ENCODE data around the gene MAP4K4. TPM values are rescaled to one million over a fixed set of nuclear protein-coding genes. Genes with fewer than 3 reads are reported as not detected.
A peak's percentile ranks its signal among the peaks of the same experiment; 100 is the strongest.

MAP4K4 gene
- total RNA-seq, 1 donor from 2014 or later: 122 TPM

- Mint-ChIP-seq H3K27ac (ENCODE audit: unreplicated experiment) (peak overlapping the region; percentile 78), H3K4me1 (ENCODE audit: low read depth) (peaks cover 18% of the 10 kb centered on the region), H3K4me3 (ENCODE audit: unreplicated experiment) (peak overlapping the region; percentile 67), H3K9me3 (ENCODE audit: low read depth) (no peaks in the 10 kb centered on the region), H3K27me3 (ENCODE audit: low read depth) (no peaks in the 10 kb centered on the region), H3K36me3 (ENCODE audit: low read depth) (peaks cover 9% of the 10 kb centered on the region)
- no peak for DNase-seq (ENCODE audit: low spot score)
- TF ChIP-seq CTCF (IDR thresholded peaks at IDR 0.05): peak; percentile 34
These were observed 722 bp downstream of the MAP4K4 start for GRCh38 chr2:101698014-101698843.

GRCh38 chr2:101698844-101699754, 1.6 kb downstream of the MAP4K4 start:
- TF ChIP-seq CTCF (IDR thresholded peaks at IDR 0.05): no peak
- peaks cover 24% of the 10 kb centered on the region for H3K4me1 Mint-ChIP-seq (ENCODE audit: low read depth)
- no peaks in the 10 kb centered on the region for H3K9me3 Mint-ChIP-seq (ENCODE audit: low read depth)
- H3K4me3 Mint-ChIP-seq (ENCODE audit: unreplicated experiment): no peak overlapping the region
- DNase-seq (ENCODE audit: low spot score): no peak
- no peak overlapping the region for H3K27ac Mint-ChIP-seq (ENCODE audit: unreplicated experiment)
- peaks cover 9% of the 10 kb centered on the region for H3K36me3 Mint-ChIP-seq (ENCODE audit: low read depth)
- no peaks in the 10 kb centered on the region for H3K27me3 Mint-ChIP-seq (ENCODE audit: low read depth)

DNA sequence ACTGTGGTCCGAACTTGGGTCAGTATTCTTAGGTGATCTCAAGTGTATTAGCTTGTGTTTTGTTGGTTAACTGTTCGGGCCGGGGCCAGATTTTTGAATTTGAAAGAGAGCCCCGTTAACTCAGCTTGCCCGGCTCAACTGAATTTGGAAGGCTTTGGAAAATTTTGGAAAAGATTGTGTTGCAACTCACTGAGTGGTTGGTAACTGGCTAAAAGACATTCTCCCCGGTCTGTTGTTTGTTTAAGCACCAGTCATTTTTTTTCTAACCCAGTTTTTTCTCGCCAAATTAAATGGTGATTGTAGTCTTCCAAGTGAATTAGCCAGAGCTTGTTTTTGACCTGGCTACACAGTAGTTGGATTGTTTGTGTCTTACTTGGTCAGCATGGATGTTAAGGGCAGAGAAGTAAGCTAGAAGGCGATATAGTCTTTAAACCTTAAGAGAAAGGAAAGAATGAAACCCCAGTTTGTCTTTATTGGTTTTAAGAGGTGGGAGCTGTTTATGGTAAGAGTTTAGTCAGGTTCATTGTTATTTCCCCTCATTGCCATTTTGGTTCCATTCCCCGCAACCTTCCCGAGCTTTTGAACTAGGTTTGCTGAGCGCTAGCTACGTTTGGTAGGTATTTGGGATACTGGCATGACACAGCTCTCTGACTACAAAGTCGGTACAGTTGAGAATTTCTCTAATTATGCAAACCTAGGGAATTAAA, 2.4 kb downstream of the MAP4K4 start:
- H3K9me3 Mint-ChIP-seq (ENCODE audit: low read depth): no peaks in the 10 kb centered on the region
- peaks cover 33% of the 10 kb centered on the region for H3K4me1 Mint-ChIP-seq (ENCODE audit: low read depth)
- no peak overlapping the region for H3K27ac Mint-ChIP-seq (ENCODE audit: unreplicated experiment)
- no peaks in the 10 kb centered on the region for H3K27me3 Mint-ChIP-seq (ENCODE audit: low read depth)
- no peak for TF ChIP-seq CTCF (IDR thresholded peaks at IDR 0.05)
- DNase-seq (ENCODE audit: low spot score): no peak
- no peak overlapping the region for H3K4me3 Mint-ChIP-seq (ENCODE audit: unreplicated experiment)
- peaks cover 9% of the 10 kb centered on the region for H3K36me3 Mint-ChIP-seq (ENCODE audit: low read depth)

DNA sequence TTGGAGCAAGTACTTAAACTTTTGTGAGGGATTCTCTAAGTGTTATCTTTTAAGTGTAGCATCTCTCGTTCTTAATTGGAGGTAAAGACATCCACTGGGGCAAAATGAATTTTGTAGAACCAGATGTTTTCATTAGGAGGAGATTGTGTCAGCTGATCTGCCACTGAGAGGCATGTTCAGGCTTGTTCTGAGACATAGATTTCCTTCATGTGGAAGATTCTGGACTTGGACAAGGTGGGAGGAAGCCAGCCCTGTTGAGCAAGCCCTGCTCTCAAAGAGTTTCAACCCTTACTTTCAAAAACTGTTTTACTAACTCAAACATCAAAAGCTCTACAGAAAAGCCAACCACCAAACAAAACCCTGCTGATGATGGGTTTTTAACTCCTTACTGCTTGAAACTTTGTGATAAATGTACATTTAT, 6.5 kb downstream of the MAP4K4 start:
- H3K27me3 Mint-ChIP-seq (ENCODE audit: low read depth): no peaks in the 10 kb centered on the region
- no peak overlapping the region for H3K4me3 Mint-ChIP-seq (ENCODE audit: unreplicated experiment)
- no peak for DNase-seq (ENCODE audit: low spot score)
- H3K27ac Mint-ChIP-seq (ENCODE audit: unreplicated experiment): peak overlapping the region; percentile 87
- peaks cover 52% of the 10 kb centered on the region for H3K4me1 Mint-ChIP-seq (ENCODE audit: low read depth)
- no peaks in the 10 kb centered on the region for H3K9me3 Mint-ChIP-seq (ENCODE audit: low read depth)
- H3K36me3 Mint-ChIP-seq (ENCODE audit: low read depth): peaks cover 9% of the 10 kb centered on the region
- TF ChIP-seq CTCF (IDR thresholded peaks at IDR 0.05): no peak

Data from chondrocyte (in vitro differentiated cells).